Keratinocyte (primary cell): ENCODE results near the gene COL4A6. TPM values are rescaled to one million over a fixed set of nuclear protein-coding genes. Genes with fewer than 3 reads are reported as not detected.

Source experiments
- DNase-seq: peaks from one replicate; pipeline ENCODE4 v3.0.0-alpha.2; 2011; ENCODE audit warnings: low read depth, missing footprints, low spot score
- FAIRE-seq: peaks from 2 replicates; lab custom pipeline; 2011; peaks lifted over from hg19 to GRCh38; lab: Jason Lieb, UNC
- H2AFZ ChIP-seq: 2 replicates; pipeline ENCODE4 v1.6.0; 2012; ENCODE audit warnings: low read length, control low read depth, inconsistent platforms; ENCODE audit not compliant: control insufficient read depth
- H3K27ac ChIP-seq: 2 replicates; pipeline ENCODE4 v1.5.1; 2011; ENCODE audit warnings: low read length; ENCODE audit not compliant: control insufficient read depth, insufficient read depth
- H3K27me3 ChIP-seq: 3 replicates; pipeline ENCODE4 v1.6.0; 2011; ENCODE audit warnings: low read length; ENCODE audit not compliant: control insufficient read depth, insufficient read depth; ENCODE audit errors: extremely low read depth
- H3K36me3 ChIP-seq, 2 experiments: 2 replicates in 1 of 2; 3 replicates in 1 of 2; pipeline ENCODE4 v1.5.1; 2011; ENCODE audit warnings: low read length in 2 of 2, mild to moderate bottlenecking in 1 of 2; ENCODE audit not compliant: control insufficient read depth in 2 of 2, insufficient read depth in 2 of 2; ENCODE audit errors: extremely low read depth in 1 of 2
- H3K4me1 ChIP-seq: 3 replicates; pipeline ENCODE4 v1.5.1; 2011; ENCODE audit warnings: low read length; ENCODE audit not compliant: control insufficient read depth, insufficient read depth; ENCODE audit errors: extremely low read depth
- H3K4me2 ChIP-seq: 3 replicates; pipeline ENCODE4 v1.6.0; 2011; ENCODE audit warnings: low read depth, low read length; ENCODE audit not compliant: control insufficient read depth, insufficient read depth; ENCODE audit errors: extremely low read depth
- H3K4me3 ChIP-seq, 3 experiments: fragments of 200-600 bp in 1 of 3; sonication (generic) in 1 of 3; 2 replicates in 2 of 3; 3 replicates in 1 of 3; pipeline ENCODE4 v1.5.1; 2011 to 2016; ENCODE audit warnings: low read length in 3 of 3, mild to moderate bottlenecking in 3 of 3, control low read depth in 2 of 3, inconsistent platforms in 1 of 3, low read depth in 1 of 3, mixed read lengths in 1 of 3, mixed run types in 1 of 3, moderate library complexity in 1 of 3; ENCODE audit not compliant: control insufficient read depth in 2 of 3, insufficient read depth in 2 of 3; ENCODE audit errors: extremely low read depth in 1 of 3
- H3K79me2 ChIP-seq: 2 replicates; pipeline ENCODE4 v1.6.0; 2012; ENCODE audit warnings: low read length; ENCODE audit not compliant: control insufficient read depth, insufficient read depth
- H3K9ac ChIP-seq: 3 replicates; pipeline ENCODE4 v1.6.0; 2011; ENCODE audit warnings: low read length; ENCODE audit not compliant: control insufficient read depth, insufficient read depth; ENCODE audit errors: extremely low read depth
- H3K9me1 ChIP-seq: 3 replicates; pipeline ENCODE4 v1.6.0; 2011; ENCODE audit warnings: low read length; ENCODE audit not compliant: control insufficient read depth, insufficient read depth; ENCODE audit errors: extremely low read depth
- H3K9me3 ChIP-seq: 2 replicates; pipeline ENCODE4 v1.5.1; 2012; ENCODE audit warnings: low read depth, low read length; ENCODE audit not compliant: control insufficient read depth
- H4K20me1 ChIP-seq: 3 replicates; pipeline ENCODE4 v1.6.0; 2011; ENCODE audit warnings: low read length; ENCODE audit not compliant: control insufficient read depth, insufficient read depth; ENCODE audit errors: extremely low read depth
- EZH2 ChIP-seq: IDR thresholded peaks from one replicate; pipeline ENCODE4 v1.6.1; 2012; ENCODE audit warnings: inconsistent platforms, mild to moderate bottlenecking, low read length, moderate library complexity
- dilution Hi-C: fragments of 300-500 bp; cut with MboI; formaldehyde crosslinking; loops from one replicate; pipeline ENCODE4 v1.7.0; 2020; ENCODE audit warnings: low sequenced_read_pairs; ENCODE audit not compliant: extremely low pct_ligation_motif_present
- polyA plus RNA-seq, 5 experiments: library from polyadenylated mRNA; depleted of rRNA in 3 of 5; stranded (reverse) in 3 of 5; stranded (forward) in 1 of 5; unstranded in 1 of 5; fragments of >200 nt; gene quantifications; 1 replicate in 1 of 5; 2 replicates in 3 of 5; 3 replicates in 1 of 5; pipeline versions ENCODE4 v1.2.1 to v1.2.3, GENCODE V29; 2011 to 2012; ENCODE audit warnings: missing spikeins in 2 of 5, low read depth in 1 of 5, low replicate concordance in 1 of 5
- TF ChIP-seq, protein P1 (sequence below), 3 experiments: IDR thresholded peaks in 1 of 3; conservative IDR thresholded peaks in 1 of 3; optimal IDR thresholded peaks in 1 of 3; 2 replicates in 2 of 3; 3 replicates in 1 of 3; pipeline versions ENCODE3 to v1.5.1; 2011; ENCODE audit warnings: low read length in 3 of 3, mild to moderate bottlenecking in 3 of 3, moderate library complexity in 2 of 3, control low read depth in 1 of 3, inconsistent platforms in 1 of 3; ENCODE audit not compliant: insufficient read depth in 2 of 3; ENCODE audit errors: extremely low read depth in 1 of 3

COL4A6 gene
- polyA plus RNA-seq, 1 donor (not counting 4 experiments of a cell fraction or from before 2014, with no cell fraction given), result 18.8 TPM

GRCh38 chrX:108245462-108245861 is 192.8 kb downstream of the COL4A6 start:
- DNase-seq (no peak), FAIRE-seq (no peak)
- H3K36me3 ChIP-seq, result no peaks in the 10 kb centered on the region
- H3K4me2 ChIP-seq, result no peak overlapping the region
- no peak overlapping the region for H3K27ac ChIP-seq
- no peaks in the 10 kb centered on the region for H3K79me2 ChIP-seq
- no peak overlapping the region for H2AFZ ChIP-seq
- no peak overlapping the region for H3K4me3 ChIP-seq
- no peak overlapping the region for H3K9ac ChIP-seq
- H3K9me3 ChIP-seq, result no peaks in the 10 kb centered on the region
- no peaks in the 10 kb centered on the region for H3K9me1 ChIP-seq
- H4K20me1 ChIP-seq, result no peaks in the 10 kb centered on the region
- H3K4me1 ChIP-seq, result no peaks in the 10 kb centered on the region
- TF ChIP-seq, protein P1, sequence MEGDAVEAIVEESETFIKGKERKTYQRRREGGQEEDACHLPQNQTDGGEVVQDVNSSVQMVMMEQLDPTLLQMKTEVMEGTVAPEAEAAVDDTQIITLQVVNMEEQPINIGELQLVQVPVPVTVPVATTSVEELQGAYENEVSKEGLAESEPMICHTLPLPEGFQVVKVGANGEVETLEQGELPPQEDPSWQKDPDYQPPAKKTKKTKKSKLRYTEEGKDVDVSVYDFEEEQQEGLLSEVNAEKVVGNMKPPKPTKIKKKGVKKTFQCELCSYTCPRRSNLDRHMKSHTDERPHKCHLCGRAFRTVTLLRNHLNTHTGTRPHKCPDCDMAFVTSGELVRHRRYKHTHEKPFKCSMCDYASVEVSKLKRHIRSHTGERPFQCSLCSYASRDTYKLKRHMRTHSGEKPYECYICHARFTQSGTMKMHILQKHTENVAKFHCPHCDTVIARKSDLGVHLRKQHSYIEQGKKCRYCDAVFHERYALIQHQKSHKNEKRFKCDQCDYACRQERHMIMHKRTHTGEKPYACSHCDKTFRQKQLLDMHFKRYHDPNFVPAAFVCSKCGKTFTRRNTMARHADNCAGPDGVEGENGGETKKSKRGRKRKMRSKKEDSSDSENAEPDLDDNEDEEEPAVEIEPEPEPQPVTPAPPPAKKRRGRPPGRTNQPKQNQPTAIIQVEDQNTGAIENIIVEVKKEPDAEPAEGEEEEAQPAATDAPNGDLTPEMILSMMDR (optimal IDR thresholded peaks at IDR 0.05 in 1 of 3, IDR thresholded peaks at IDR 0.05 in 1 of 3, conservative IDR thresholded peaks at IDR 0.05 in 1 of 3; ENCODE audit: extremely low read depth in 1 of 3, insufficient read depth in 2 of 3, low read length in 3 of 3), result peak in 1 of 3 experiments; percentile 42
- no peak for TF ChIP-seq EZH2
- dilution Hi-C loops, result no loop called here
- H3K27me3 ChIP-seq, result no peaks in the 10 kb centered on the region

GRCh38 chrX:108235986-108236385 is 202.2 kb downstream of the COL4A6 start:
- Histone ChIP-seq H3K79me2 (no peaks in the 10 kb centered on the region), H3K27me3 (peaks cover 7% of the 10 kb centered on the region), H3K9me1 (no peaks in the 10 kb centered on the region), H3K27ac (no peak overlapping the region), H2AFZ (no peak overlapping the region), H3K36me3 (no peaks in the 10 kb centered on the region), H4K20me1 (no peaks in the 10 kb centered on the region), H3K4me1 (peaks cover 2% of the 10 kb centered on the region), H3K9me3 (no peaks in the 10 kb centered on the region), H3K4me2 (no peak overlapping the region), H3K9ac (no peak overlapping the region), H3K4me3 (no peak overlapping the region)
- dilution Hi-C loops, result no loop called here
- DNase-seq (no peak), FAIRE-seq (no peak)
- TF ChIP-seq, protein P1 (optimal IDR thresholded peaks at IDR 0.05 in 1 of 3, IDR thresholded peaks at IDR 0.05 in 1 of 3, conservative IDR thresholded peaks at IDR 0.05 in 1 of 3; ENCODE audit: extremely low read depth in 1 of 3, insufficient read depth in 2 of 3, low read length in 3 of 3), result no peak
- no peak for TF ChIP-seq EZH2
